K562 (cell line): ENCODE results near the gene ELF2. TPM values are rescaled to one million over a fixed set of nuclear protein-coding genes. Genes with fewer than 3 reads are reported as not detected.

Experiments used
- CBX3 ChIP-seq, 2 experiments: IDR thresholded peaks; 1 replicate in 1 of 2; 2 replicates in 1 of 2; pipeline ENCODE4 v1.6.1; 2012; ENCODE audit warnings: inconsistent platforms in 2 of 2, low read length in 2 of 2, borderline replicate concordance in 1 of 2, control low read depth in 1 of 2
- CREM ChIP-seq: IDR thresholded peaks from 2 replicates; pipeline ENCODE4 v1.6.1; 2014; ENCODE audit warnings: antibody characterized with exemption, low read depth
- ETV6 ChIP-seq, 3 experiments: fragments of 150-350 bp in 1 of 3; sonication (generic) in 1 of 3; formaldehyde crosslinking in 1 of 3; IDR thresholded peaks; 2 replicates each; pipeline versions ENCODE4 v1.6.1 to v1.8.0; 2014 to 2022; ENCODE audit warnings: borderline replicate concordance in 2 of 3, low read depth in 2 of 3, antibody characterized with exemption in 1 of 3, low read length in 1 of 3, mild to moderate bottlenecking in 1 of 3, missing genetic modification reagents in 1 of 3
- FOXA3 ChIP-seq, 2 experiments: fragments of 450-650 bp in 1 of 2; sonication (generic) in 1 of 2; formaldehyde crosslinking; IDR thresholded peaks in 1 of 2; conservative IDR thresholded peaks in 1 of 2; 2 replicates each; pipeline versions ENCODE4 v1.4.0 to v1.8.0; 2020 to 2022; ENCODE audit warnings: mild to moderate bottlenecking in 2 of 2, missing genetic modification reagents in 1 of 2
- HCFC1 ChIP-seq: IDR thresholded peaks from 2 replicates; pipeline ENCODE4 v1.6.1; 2012; ENCODE audit warnings: low read depth, low read length, improper control_type of control experiment
- MEIS2 ChIP-seq: fragments of 450-650 bp; IDR thresholded peaks from 2 replicates; pipeline ENCODE4 v1.6.1; 2014; ENCODE audit warnings: mild to moderate bottlenecking; ENCODE audit not compliant: partially characterized antibody
- NCOA6 ChIP-seq: fragments of 450-650 bp; IDR thresholded peaks from 2 replicates; pipeline ENCODE4 v1.6.1; 2017; ENCODE audit warnings: mild to moderate bottlenecking
- NFXL1 ChIP-seq: fragments of 450-650 bp; formaldehyde crosslinking; IDR thresholded peaks from 2 replicates; pipeline ENCODE4 v1.4.0; 2021; ENCODE audit warnings: mild to moderate bottlenecking
- POLR2AphosphoS5 ChIP-seq: IDR thresholded peaks from 2 replicates; pipeline ENCODE4 v1.6.1; 2011; ENCODE audit warnings: mild to moderate bottlenecking, low read depth, low read length, moderate library complexity; ENCODE audit not compliant: control insufficient read depth, insufficient read depth
- RHOXF2B ChIP-seq: fragments of 250-450 bp; sonication (Bioruptor Pico); conservative IDR thresholded peaks from 2 replicates; pipeline ENCODE4 v1.5.1; 2021
- RNF2 ChIP-seq: sonication (generic); IDR thresholded peaks from 2 replicates; pipeline ENCODE4 v1.6.1; 2016
- THRAP3 ChIP-seq: fragments of 450-650 bp; IDR thresholded peaks from 2 replicates; pipeline ENCODE4 v1.6.1; 2016; ENCODE audit warnings: mild to moderate bottlenecking, inconsistent platforms, borderline replicate concordance
- ZNF639 ChIP-seq, 2 experiments: fragments of 200-800 bp in 1 of 2; sonication (Bioruptor generic) in 1 of 2; sonication (generic) in 1 of 2; formaldehyde crosslinking in 1 of 2; IDR thresholded peaks in 1 of 2; conservative IDR thresholded peaks in 1 of 2; 2 replicates each; pipeline versions ENCODE4 v1.5.0 to v1.6.1; 2016 to 2020; ENCODE audit warnings: missing compliant biosample characterization in 1 of 2, missing genetic modification characterization in 1 of 2, missing genetic modification reagents in 1 of 2
- polyA plus RNA-seq, 8 experiments: library from polyadenylated mRNA; depleted of rRNA in 4 of 8; stranded (reverse) in 5 of 8; unstranded in 3 of 8; fragments of >200 nt; fragmentation: Nextera tagmentation in 2 of 8; fragmentation: Illumina TruSeq in 1 of 8; extraction: Ambion mirVana in 2 of 8; extraction: Trizol in 1 of 8; gene quantifications; 2 replicates each; pipeline versions ENCODE4 v1.2.1 to v1.2.3, GENCODE V29; 2011 to 2014; ENCODE audit warnings: inconsistent platforms in 1 of 8, missing spikeins in 1 of 8
- total RNA-seq, 7 experiments: library from RNA; depleted of rRNA in 6 of 7; stranded (reverse); fragments of >200 nt in 6 of 7; fragmentation: Illumina TruSeq in 2 of 7; extraction: Trizol in 2 of 7; gene quantifications; 2 replicates each; pipeline versions ENCODE4 v1.2.1 to v1.2.3, GENCODE V29; 2011 to 2021; ENCODE audit warnings: low replicate concordance in 1 of 7
- TF ChIP-seq, protein P1 (sequence below): sonication (generic); formaldehyde crosslinking; IDR thresholded peaks from 2 replicates; pipeline ENCODE4 v1.8.0; 2022; ENCODE audit warnings: mild to moderate bottlenecking, missing genetic modification reagents
- TF ChIP-seq, protein P2 (sequence below): fragments of 450-650 bp; formaldehyde crosslinking; IDR thresholded peaks from 2 replicates; pipeline ENCODE4 v1.4.0; 2020; ENCODE audit warnings: mild to moderate bottlenecking, moderate library complexity

Gene ELF2
- total and polyA plus RNA-seq, 9 of the 15 experiments (the other 6 are each of a cell fraction or from before 2014, with no cell fraction given): 9.4 to 58.7 (median 41.6) TPM

GRCh38 chr4:139082750-139083606, 94.0 kb downstream of the ELF2 start (continued):
- TF ChIP-seq, protein P1, sequence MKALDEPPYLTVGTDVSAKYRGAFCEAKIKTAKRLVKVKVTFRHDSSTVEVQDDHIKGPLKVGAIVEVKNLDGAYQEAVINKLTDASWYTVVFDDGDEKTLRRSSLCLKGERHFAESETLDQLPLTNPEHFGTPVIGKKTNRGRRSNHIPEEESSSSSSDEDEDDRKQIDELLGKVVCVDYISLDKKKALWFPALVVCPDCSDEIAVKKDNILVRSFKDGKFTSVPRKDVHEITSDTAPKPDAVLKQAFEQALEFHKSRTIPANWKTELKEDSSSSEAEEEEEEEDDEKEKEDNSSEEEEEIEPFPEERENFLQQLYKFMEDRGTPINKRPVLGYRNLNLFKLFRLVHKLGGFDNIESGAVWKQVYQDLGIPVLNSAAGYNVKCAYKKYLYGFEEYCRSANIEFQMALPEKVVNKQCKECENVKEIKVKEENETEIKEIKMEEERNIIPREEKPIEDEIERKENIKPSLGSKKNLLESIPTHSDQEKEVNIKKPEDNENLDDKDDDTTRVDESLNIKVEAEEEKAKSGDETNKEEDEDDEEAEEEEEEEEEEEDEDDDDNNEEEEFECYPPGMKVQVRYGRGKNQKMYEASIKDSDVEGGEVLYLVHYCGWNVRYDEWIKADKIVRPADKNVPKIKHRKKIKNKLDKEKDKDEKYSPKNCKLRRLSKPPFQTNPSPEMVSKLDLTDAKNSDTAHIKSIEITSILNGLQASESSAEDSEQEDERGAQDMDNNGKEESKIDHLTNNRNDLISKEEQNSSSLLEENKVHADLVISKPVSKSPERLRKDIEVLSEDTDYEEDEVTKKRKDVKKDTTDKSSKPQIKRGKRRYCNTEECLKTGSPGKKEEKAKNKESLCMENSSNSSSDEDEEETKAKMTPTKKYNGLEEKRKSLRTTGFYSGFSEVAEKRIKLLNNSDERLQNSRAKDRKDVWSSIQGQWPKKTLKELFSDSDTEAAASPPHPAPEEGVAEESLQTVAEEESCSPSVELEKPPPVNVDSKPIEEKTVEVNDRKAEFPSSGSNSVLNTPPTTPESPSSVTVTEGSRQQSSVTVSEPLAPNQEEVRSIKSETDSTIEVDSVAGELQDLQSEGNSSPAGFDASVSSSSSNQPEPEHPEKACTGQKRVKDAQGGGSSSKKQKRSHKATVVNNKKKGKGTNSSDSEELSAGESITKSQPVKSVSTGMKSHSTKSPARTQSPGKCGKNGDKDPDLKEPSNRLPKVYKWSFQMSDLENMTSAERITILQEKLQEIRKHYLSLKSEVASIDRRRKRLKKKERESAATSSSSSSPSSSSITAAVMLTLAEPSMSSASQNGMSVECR (CRISPR knock-in tag): peak; percentile 74; the same call in 1 of the 2 replicates
- TF ChIP-seq POLR2AphosphoS5: peak; percentile 42; the same call in 1 of the 2 replicates
- TF ChIP-seq, protein P2, sequence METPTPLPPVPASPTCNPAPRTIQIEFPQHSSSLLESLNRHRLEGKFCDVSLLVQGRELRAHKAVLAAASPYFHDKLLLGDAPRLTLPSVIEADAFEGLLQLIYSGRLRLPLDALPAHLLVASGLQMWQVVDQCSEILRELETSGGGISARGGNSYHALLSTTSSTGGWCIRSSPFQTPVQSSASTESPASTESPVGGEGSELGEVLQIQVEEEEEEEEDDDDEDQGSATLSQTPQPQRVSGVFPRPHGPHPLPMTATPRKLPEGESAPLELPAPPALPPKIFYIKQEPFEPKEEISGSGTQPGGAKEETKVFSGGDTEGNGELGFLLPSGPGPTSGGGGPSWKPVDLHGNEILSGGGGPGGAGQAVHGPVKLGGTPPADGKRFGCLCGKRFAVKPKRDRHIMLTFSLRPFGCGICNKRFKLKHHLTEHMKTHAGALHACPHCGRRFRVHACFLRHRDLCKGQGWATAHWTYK (CRISPR knock-in tag): 0 out of 2 replicates have a peak, but pooled peaks have one; percentile 36
- TF ChIP-seq RNF2: peak; percentile 77
- TF ChIP-seq RHOXF2B (CRISPR knock-in tag): 0 out of 2 replicates have a peak, but pooled peaks have one; percentile 17
- peak; percentile 60 for TF ChIP-seq MEIS2
- 0 out of 2 replicates have a peak, but pooled peaks have one; percentile 25 for TF ChIP-seq NFXL1 (CRISPR knock-in tag)
- TF ChIP-seq ZNF639 (CRISPR knock-in tag; conservative IDR thresholded peaks at IDR 0.05 in 1 of 2, IDR thresholded peaks at IDR 0.05 in 1 of 2): no peak
- TF ChIP-seq ETV6 (IDR thresholded peaks at IDR 0.05; ENCODE audit: borderline replicate concordance in 1 of 2, low read depth in 2 of 2, low read length in 1 of 2): peak; percentile 87 to 90; a peak in 3 of 4 replicates
- no peak for TF ChIP-seq ETV6 (CRISPR knock-in tag; IDR thresholded peaks at IDR 0.05; ENCODE audit: borderline replicate concordance)
- peak; percentile 88 for TF ChIP-seq CREM
- TF ChIP-seq FOXA3 (CRISPR knock-in tag; conservative IDR thresholded peaks at IDR 0.05 in 1 of 2, IDR thresholded peaks at IDR 0.05 in 1 of 2): peak; percentile 87 to 96
- TF ChIP-seq NCOA6: no peak
- TF ChIP-seq CBX3 (IDR thresholded peaks at IDR 0.05; ENCODE audit: borderline replicate concordance in 1 of 2, low read length in 2 of 2): peak in 1 of 2 experiments; percentile 73; a peak in 1 of 3 replicates
- TF ChIP-seq HCFC1: peak; percentile 60
- TF ChIP-seq THRAP3: peak; percentile 67; the same call in 1 of the 2 replicates
